OCI-LY7 (cell line): Measurements from ENCODE around the gene AAK1.

Source experiments
- EZH2phosphoT487 ChIP-seq: fragments of 200-600 bp; sonication (generic); IDR thresholded peaks from 2 replicates; pipeline ENCODE4 v1.6.1; 2018; ENCODE audit warnings: low read depth, borderline replicate concordance, mild to moderate bottlenecking, mixed run types, antibody characterized with exemption, low read length, moderate library complexity, mixed read lengths
- TF ChIP-seq, protein P1 (sequence below): fragments of 200-600 bp; sonication (generic); conservative IDR thresholded peaks from 2 replicates; pipeline ENCODE4 v1.5.1; 2014; ENCODE audit warnings: mild to moderate bottlenecking, antibody characterized with exemption, low read length, moderate library complexity, mixed read lengths

DNA sequence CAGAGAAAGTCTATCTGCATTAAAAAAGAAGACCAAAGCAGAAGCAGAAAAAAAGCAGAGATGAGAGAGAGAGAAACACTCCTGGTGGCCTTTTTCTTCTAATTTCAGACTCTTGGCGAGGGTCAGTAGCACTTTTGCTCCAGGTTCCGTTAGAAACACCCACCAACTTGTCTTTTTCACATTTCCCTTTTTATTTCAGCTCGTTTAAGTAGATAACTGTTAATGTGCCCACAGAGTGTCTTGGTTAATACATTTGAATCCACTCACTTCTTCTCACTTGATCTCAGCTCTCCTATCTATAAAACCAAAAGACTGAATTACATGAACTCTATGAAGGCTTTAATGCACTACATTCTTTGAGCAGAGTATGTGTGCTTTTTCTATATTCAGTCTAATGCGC lies 63.1 kb downstream of the AAK1 start:
- TF ChIP-seq, protein P1, sequence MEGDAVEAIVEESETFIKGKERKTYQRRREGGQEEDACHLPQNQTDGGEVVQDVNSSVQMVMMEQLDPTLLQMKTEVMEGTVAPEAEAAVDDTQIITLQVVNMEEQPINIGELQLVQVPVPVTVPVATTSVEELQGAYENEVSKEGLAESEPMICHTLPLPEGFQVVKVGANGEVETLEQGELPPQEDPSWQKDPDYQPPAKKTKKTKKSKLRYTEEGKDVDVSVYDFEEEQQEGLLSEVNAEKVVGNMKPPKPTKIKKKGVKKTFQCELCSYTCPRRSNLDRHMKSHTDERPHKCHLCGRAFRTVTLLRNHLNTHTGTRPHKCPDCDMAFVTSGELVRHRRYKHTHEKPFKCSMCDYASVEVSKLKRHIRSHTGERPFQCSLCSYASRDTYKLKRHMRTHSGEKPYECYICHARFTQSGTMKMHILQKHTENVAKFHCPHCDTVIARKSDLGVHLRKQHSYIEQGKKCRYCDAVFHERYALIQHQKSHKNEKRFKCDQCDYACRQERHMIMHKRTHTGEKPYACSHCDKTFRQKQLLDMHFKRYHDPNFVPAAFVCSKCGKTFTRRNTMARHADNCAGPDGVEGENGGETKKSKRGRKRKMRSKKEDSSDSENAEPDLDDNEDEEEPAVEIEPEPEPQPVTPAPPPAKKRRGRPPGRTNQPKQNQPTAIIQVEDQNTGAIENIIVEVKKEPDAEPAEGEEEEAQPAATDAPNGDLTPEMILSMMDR, result no peak
- no peak for TF ChIP-seq EZH2phosphoT487
